ENCODE data around the gene GABRD. TPM values are rescaled to one million over a fixed set of nuclear protein-coding genes. Genes with fewer than 3 reads are reported as not detected.

The GABRD gene
- total RNA-seq, 2 donors from 2014 or later: not detected

DNA sequence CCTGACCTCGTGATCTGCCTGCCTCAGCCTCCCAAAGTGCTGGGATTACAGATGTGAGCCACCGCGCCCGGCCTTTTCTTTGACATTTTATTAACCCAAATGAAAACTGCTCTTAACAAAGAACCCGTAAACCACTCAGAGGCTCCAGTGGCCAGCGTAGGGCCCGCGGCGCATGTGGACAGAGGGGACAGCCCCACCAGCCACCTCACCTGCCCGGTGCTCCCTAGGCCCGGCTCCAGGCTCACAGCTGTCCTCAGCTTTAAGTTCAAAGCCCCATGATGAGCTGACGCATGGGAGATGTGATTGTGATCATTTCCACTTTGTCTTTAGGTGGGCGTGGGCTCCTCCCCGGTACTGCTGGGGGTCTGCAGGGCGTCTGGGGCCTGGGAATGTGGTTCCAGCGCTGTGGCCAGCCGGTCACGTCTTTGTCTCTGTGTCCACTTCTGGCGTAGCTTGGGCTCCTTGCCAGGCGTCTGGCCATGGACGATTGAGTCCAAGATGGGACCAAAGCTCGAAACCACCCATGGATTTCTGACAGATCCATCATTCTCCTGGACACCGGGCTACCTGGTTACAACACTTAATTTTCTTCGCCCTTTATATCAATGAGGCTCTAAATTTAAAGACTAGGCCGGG is 37.9 kb downstream of the GABRD start:
- Histone ChIP-seq H3K9me3 (no peaks in the 10 kb centered on the region), H3K4me1 (peaks cover 0 to 8% of the 10 kb centered on the region in 2 donors), H3K4me3 (no peak overlapping the region), H3K27me3 (no peaks in the 10 kb centered on the region), H3K27ac (no peak overlapping the region), H3K36me3 (no peaks in the 10 kb centered on the region)
- DNase-seq (ENCODE audit: low spot score): no peak
- TF ChIP-seq, protein P1, sequence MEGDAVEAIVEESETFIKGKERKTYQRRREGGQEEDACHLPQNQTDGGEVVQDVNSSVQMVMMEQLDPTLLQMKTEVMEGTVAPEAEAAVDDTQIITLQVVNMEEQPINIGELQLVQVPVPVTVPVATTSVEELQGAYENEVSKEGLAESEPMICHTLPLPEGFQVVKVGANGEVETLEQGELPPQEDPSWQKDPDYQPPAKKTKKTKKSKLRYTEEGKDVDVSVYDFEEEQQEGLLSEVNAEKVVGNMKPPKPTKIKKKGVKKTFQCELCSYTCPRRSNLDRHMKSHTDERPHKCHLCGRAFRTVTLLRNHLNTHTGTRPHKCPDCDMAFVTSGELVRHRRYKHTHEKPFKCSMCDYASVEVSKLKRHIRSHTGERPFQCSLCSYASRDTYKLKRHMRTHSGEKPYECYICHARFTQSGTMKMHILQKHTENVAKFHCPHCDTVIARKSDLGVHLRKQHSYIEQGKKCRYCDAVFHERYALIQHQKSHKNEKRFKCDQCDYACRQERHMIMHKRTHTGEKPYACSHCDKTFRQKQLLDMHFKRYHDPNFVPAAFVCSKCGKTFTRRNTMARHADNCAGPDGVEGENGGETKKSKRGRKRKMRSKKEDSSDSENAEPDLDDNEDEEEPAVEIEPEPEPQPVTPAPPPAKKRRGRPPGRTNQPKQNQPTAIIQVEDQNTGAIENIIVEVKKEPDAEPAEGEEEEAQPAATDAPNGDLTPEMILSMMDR (IDR thresholded peaks at IDR 0.05): no peak

DNA sequence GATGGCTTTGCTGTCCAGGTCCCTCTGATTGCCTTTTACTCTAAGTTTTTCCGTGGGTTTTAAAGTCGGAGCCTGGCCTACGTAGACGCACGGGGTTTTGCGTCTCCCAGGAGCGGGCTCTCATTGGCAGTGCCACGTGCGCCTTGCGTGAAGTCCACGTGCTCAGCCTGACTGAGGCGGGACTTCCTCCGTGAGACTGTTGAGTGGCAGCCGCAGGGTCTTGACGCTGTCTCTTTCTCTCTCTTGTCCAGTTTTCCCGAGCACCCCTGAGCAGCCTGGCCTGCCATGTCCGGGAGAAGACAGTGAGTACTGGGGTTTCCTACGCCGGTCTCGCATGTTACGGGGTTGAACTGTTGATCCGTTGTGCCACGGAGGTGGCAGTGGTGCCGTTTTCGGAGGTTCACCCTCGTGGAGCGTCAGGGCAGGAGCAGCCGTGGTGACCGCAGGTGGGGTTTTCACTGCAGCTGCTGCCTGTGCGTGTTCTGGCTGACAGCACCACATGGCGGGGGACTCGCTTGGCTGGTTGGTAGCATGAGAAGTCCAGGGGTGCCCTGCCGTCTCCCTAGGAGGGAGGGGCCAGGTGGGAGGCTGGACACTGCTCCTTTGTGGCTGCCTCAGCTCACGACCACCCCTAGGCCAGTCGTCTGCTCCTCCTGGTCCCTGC is 40.3 kb downstream of the GABRD start:
- Histone ChIP-seq H3K27me3 (no peaks in the 10 kb centered on the region), H3K9me3 (no peaks in the 10 kb centered on the region), H3K4me3 (no peak overlapping the region), H3K27ac (no peak overlapping the region), H3K36me3 (no peaks in the 10 kb centered on the region), H3K4me1 (peaks cover 0 to under 1% of the 10 kb centered on the region in 2 donors)
- TF ChIP-seq, protein P1 (IDR thresholded peaks at IDR 0.05): no peak
- DNase-seq (ENCODE audit: low spot score): no peak

DNA sequence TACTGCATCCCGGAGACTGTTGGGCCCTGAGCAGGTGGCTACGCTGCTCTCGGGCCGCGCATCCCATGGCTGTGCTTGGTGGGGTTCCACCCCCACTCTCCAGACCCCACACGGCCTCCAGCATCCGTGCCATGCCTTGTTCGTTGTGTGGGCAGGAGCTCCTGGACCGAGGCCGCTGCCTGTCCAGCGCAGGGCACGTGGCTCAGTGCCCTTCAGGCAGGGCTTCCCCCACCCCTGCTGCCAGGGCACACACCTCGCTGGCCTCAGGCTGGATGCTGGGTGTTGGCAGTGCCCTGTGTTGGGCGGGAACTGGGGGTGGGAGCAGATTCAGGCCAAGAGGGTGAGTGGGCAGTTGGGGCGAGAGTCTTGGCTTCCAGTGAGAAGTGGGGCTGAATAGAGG is 40.9 kb downstream of the GABRD start:
- TF ChIP-seq, protein P1 (IDR thresholded peaks at IDR 0.05): no peak
- no peaks in the 10 kb centered on the region for H3K36me3 ChIP-seq
- no peaks in the 10 kb centered on the region for H3K9me3 ChIP-seq
- H3K27ac ChIP-seq: no peak overlapping the region
- no peaks in the 10 kb centered on the region for H3K4me1 ChIP-seq
- no peaks in the 10 kb centered on the region for H3K27me3 ChIP-seq
- DNase-seq (ENCODE audit: low spot score): no peak
- no peak overlapping the region for H3K4me3 ChIP-seq

DNA sequence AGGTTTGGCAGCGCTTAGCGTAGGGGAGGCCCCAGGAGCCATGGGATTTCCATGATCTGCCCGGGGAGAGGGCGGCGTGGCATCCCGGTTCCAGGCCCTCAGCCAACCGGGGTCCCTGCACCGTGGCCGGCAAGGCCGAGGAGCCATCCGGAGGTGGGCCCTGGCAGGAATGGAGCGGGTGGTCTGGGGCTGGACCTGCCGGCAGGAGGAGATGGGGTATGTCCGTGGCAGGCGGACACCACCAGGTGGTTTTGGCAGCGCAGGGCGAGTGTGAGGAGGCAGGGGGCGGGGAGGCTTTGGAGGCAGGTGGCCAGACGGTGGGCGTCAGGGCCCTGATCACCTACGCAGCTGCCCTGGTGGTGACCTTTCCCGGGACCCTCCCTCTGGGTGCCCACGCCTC is 41.4 kb downstream of the GABRD start:
- H3K4me1 ChIP-seq: no peaks in the 10 kb centered on the region
- TF ChIP-seq, protein P1 (IDR thresholded peaks at IDR 0.05): no peak
- no peaks in the 10 kb centered on the region for H3K36me3 ChIP-seq
- no peak overlapping the region for H3K27ac ChIP-seq
- no peaks in the 10 kb centered on the region for H3K27me3 ChIP-seq
- no peak for DNase-seq (ENCODE audit: low spot score)
- no peaks in the 10 kb centered on the region for H3K9me3 ChIP-seq
- no peak overlapping the region for H3K4me3 ChIP-seq

DNA sequence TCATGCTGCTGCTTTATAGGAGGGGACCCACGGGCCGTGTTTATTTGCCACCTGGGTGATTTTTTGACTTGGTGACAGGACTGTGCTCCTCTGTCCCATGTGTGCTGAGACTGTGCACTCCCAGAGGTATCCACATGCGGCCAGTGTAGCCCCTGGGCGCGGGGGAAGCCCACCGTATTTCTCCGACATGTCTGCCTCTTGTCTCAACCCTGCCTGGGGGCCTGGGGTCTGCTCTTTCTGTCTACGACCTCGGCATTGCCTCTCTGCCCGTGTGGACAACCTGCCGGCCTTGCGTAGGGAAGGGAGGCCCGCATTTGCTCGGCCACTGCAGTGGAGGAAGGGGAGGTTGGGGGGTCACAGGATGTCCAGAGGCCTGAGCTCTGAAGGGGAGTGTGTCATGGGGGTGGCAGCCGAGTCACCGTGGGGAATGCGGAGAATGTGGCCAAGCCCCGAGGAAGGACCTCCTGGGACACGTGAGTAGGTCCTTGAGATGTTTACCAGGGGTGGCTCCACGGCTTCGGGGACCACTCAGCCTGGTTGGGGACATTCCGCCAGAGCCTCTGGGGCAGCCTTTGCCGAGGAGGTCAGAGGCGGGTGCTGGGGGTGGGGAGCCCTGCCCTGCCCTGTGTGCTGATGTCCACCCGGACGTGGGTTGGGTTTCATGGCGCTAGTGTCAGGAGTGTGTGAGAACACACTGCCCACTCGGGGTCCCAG is 42.1 kb downstream of the GABRD start:
- no peaks in the 10 kb centered on the region for H3K27me3 ChIP-seq
- H3K4me1 ChIP-seq: no peaks in the 10 kb centered on the region
- TF ChIP-seq, protein P1 (IDR thresholded peaks at IDR 0.05): no peak
- no peaks in the 10 kb centered on the region for H3K9me3 ChIP-seq
- H3K36me3 ChIP-seq: no peaks in the 10 kb centered on the region
- DNase-seq (ENCODE audit: low spot score): no peak
- H3K4me3 ChIP-seq: no peak overlapping the region
- H3K27ac ChIP-seq: no peak overlapping the region
